NT2/D1 (cell line): ENCODE data around the gene TRAPPC5.
A peak's percentile ranks its signal among the peaks of the same experiment; 100 is the strongest.

ENCODE experiments used
- DNase-seq: peaks from one replicate; pipeline ENCODE4 v3.0.0-alpha.2; 2011; ENCODE audit warnings: low read depth, low spot score
- H3K27me3 ChIP-seq: 2 replicates; pipeline ENCODE4 v1.6.0; 2011; ENCODE audit warnings: mild to moderate bottlenecking; ENCODE audit not compliant: insufficient read length, insufficient read depth
- H3K36me3 ChIP-seq: 2 replicates; pipeline ENCODE4 v1.6.1; 2011; ENCODE audit warnings: mild to moderate bottlenecking, low read length, mixed read lengths; ENCODE audit not compliant: insufficient read depth, insufficient read length
- H3K4me1 ChIP-seq: 2 replicates; pipeline ENCODE4 v1.5.1; 2011; ENCODE audit not compliant: insufficient read depth, insufficient read length
- H3K4me3 ChIP-seq: 2 replicates; pipeline ENCODE4 v1.5.1; 2011; ENCODE audit warnings: low read depth; ENCODE audit not compliant: insufficient read length
- H3K9ac ChIP-seq: 2 replicates; pipeline ENCODE4 v1.6.0; 2011; ENCODE audit warnings: low read depth; ENCODE audit not compliant: insufficient read length
- H3K9me3 ChIP-seq: 2 replicates; pipeline ENCODE4 v1.5.1; 2011; ENCODE audit warnings: mild to moderate bottlenecking, low read length; ENCODE audit not compliant: insufficient read depth
- SUZ12 ChIP-seq: IDR thresholded peaks from 2 replicates; pipeline ENCODE4 v1.6.1; 2011; ENCODE audit not compliant: insufficient read length, insufficient read depth; ENCODE audit errors: extremely low read depth
- YY1 ChIP-seq: IDR thresholded peaks from 2 replicates; pipeline ENCODE4 v1.6.1; 2011; ENCODE audit not compliant: insufficient read length, insufficient read depth
- ZNF274 ChIP-seq: IDR thresholded peaks from 2 replicates; pipeline ENCODE4 v1.6.1; 2011; ENCODE audit warnings: mild to moderate bottlenecking, low read depth, low read length

TRAPPC5 gene

GRCh38 chr19:7677669-7678311 is 2.8 kb upstream of the TRAPPC5 start:
- H3K4me1 ChIP-seq = peaks cover 26% of the 10 kb centered on the region
- peaks cover 9% of the 10 kb centered on the region for H3K36me3 ChIP-seq
- no peaks in the 10 kb centered on the region for H3K27me3 ChIP-seq
- H3K9me3 ChIP-seq = no peaks in the 10 kb centered on the region
- no peak for TF ChIP-seq YY1
- no peak for TF ChIP-seq ZNF274
- no peak for TF ChIP-seq SUZ12
- H3K4me3 ChIP-seq = no peak overlapping the region
- H3K9ac ChIP-seq = no peak overlapping the region
- no peak for DNase-seq

DNA sequence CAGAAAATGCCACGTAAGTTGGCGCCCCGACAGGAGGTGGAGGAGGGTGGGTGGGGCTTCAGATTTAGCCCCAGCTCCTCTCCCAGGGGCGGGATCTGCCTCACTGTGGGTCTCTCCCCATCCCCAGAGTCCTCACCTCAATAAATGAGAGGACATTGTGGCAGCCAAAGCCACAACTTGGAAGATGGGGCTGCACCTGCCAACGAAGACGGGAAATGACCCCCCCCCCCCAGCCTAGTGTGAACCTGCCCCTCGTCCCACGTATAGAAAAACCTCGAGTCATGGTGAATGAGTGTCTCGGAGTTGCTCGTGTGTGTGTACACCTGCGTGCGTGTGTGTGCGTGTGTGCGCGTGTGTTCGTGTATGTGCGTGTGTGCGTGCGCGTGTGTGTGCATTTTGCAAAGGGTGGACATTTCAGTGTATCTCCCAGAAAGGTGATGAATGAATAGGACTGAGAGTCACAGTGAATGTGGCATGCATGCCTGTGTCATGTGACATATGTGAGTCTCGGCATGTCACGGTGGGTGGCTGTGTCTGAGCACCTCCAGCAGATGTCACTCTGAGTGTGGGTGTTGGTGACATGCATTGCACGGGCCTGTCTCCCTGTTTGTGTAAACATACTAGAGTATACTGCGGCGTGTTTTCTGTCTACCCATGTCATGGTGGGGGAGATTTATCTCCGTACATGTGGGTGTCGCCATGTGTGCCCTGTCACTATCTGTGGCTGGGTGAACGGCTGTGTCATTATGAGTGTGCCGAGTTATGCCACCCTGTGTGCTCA is 1.5 kb upstream of the TRAPPC5 start:
- Histone ChIP-seq H3K4me3 (no peak overlapping the region), H3K9ac (no peak overlapping the region), H3K27me3 (no peaks in the 10 kb centered on the region), H3K36me3 (peaks cover 16% of the 10 kb centered on the region), H3K4me1 (peaks cover 24% of the 10 kb centered on the region), H3K9me3 (no peaks in the 10 kb centered on the region)
- DNase-seq = no peak
- TF ChIP-seq ZNF274 = no peak
- TF ChIP-seq YY1 = no peak
- TF ChIP-seq SUZ12 = no peak

DNA sequence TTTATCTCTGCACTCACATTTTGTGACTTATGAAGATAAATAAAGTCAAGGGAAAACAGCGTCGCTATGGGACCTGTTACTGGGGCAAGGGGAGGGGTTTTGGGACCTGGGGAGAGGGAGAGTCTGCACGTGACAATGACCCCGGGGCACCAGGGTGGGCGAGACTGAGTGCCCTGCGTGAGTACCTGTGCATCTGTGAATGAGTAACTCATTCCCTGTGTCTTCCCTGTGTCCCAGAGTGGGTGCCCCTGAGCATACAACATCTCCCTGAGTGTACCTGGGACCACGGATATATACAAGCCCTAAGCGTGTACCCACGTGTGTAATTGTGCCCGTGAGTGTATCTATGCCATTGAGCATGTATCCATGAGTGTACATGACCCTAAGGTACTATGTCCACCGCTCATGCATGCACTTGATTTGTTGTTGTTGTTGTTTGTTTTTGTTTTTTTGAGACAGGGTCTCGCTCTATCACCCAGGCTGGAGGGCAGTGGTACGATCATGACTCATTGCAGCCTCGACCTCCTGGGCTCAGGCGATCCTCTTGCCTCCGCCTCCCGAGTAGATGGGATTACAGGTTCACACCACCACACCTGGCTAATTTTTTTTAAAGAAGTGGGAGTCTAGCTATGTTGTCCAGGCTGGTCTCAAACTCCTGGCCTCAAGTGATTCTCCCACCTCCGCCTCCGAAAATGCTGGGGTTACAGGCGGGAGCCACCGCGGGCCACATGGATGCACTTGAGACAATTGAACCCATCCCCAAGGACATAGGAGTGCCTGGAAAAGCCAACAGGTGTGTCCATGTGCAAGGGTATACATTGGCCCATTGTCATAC is 645 bp upstream of the TRAPPC5 start:
- Histone ChIP-seq H3K4me3 (peak overlapping the region; percentile 91), H3K36me3 (peaks cover 19% of the 10 kb centered on the region), H3K4me1 (peaks cover 24% of the 10 kb centered on the region), H3K27me3 (no peaks in the 10 kb centered on the region), H3K9ac (peak overlapping the region; percentile 95), H3K9me3 (no peaks in the 10 kb centered on the region)
- no peak for DNase-seq
- TF ChIP-seq YY1 (no peak), SUZ12 (no peak), ZNF274 (no peak)

GRCh38 chr19:7681340-7682174 is 924 bp downstream of the TRAPPC5 start:
- H3K27me3 ChIP-seq = no peaks in the 10 kb centered on the region
- H3K4me1 ChIP-seq = peaks cover 28% of the 10 kb centered on the region
- no peak for TF ChIP-seq ZNF274
- TF ChIP-seq YY1 = no peak
- TF ChIP-seq SUZ12 = no peak

DNA sequence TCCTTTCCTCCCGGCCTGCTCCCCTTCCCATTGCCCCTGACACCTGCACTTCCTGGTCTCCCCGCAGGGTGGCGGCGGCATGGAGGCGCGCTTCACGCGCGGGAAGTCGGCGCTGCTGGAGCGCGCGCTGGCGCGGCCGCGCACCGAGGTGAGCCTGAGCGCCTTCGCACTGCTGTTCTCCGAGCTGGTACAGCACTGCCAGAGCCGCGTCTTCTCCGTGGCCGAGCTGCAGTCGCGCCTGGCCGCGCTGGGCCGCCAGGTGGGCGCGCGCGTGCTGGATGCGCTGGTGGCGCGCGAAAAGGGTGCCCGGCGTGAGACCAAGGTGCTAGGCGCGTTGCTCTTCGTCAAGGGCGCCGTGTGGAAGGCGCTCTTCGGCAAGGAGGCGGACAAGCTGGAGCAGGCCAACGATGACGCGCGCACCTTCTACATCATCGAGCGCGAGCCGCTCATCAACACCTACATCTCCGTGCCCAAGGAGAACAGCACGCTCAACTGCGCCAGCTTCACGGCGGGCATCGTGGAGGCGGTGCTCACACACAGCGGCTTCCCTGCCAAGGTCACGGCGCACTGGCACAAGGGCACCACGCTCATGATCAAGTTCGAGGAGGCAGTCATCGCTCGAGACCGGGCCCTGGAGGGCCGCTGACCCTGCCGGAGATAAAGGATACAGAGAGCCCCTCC is 1.7 kb downstream of the TRAPPC5 start:
- TF ChIP-seq YY1 (no peak), ZNF274 (no peak), SUZ12 (no peak)
- peak overlapping the region; percentile 95 for H3K9ac ChIP-seq
- H3K4me3 ChIP-seq = peak overlapping the region; percentile 91
- no peak for DNase-seq
- peaks cover 25% of the 10 kb centered on the region for H3K4me1 ChIP-seq
- H3K36me3 ChIP-seq = peaks cover 27% of the 10 kb centered on the region
- H3K9me3 ChIP-seq = no peaks in the 10 kb centered on the region
- no peaks in the 10 kb centered on the region for H3K27me3 ChIP-seq

More at GRCh38 chr19:7681340-7682174, 924 bp downstream of the TRAPPC5 start:
- Histone ChIP-seq H3K9me3 (no peaks in the 10 kb centered on the region), H3K4me3 (peak overlapping the region; percentile 91), H3K36me3 (peaks cover 24% of the 10 kb centered on the region), H3K9ac (peak overlapping the region; percentile 95)
- peak; percentile 80 for DNase-seq
